Stomach (tissue), 9 donors: ENCODE results near the gene TNRC6A. TPM values are rescaled to one million over a fixed set of nuclear protein-coding genes. Genes with fewer than 3 reads are reported as not detected.

Experiments
- DNase-seq, 2 donors: peaks; one replicate each; pipeline versions ENCODE4 v3.0.0 to v3.0.0-alpha.2; 2013 to 2019
- H3K27ac ChIP-seq, 5 donors: fragments of 200-600 bp in 4 of 5; sonication (generic) in 4 of 5; one replicate each; pipeline ENCODE4 v1.5.1; 2013 to 2019; ENCODE audit warnings: mild to moderate bottlenecking in 1 of 5, moderate library complexity in 1 of 5
- H3K27me3 ChIP-seq, 3 donors: fragments of 200-600 bp; sonication (generic); one replicate each; pipeline ENCODE4 v1.5.1; 2017 to 2019; ENCODE audit warnings: mixed run types in 1 of 3
- H3K36me3 ChIP-seq, 4 donors: fragments of 200-600 bp; sonication (generic); 1 replicate in 3 of 4; 2 replicates in 1 of 4; pipeline ENCODE4 v1.5.1; 2016 to 2019
- H3K4me1 ChIP-seq, 4 donors: fragments of 200-600 bp; sonication (generic); one replicate each; pipeline ENCODE4 v1.5.1; 2016 to 2019
- H3K4me3 ChIP-seq, 4 donors: fragments of 200-600 bp; sonication (generic) in 3 of 4; one replicate each; pipeline ENCODE4 v1.5.1; 2016 to 2019; ENCODE audit warnings: mild to moderate bottlenecking in 1 of 4
- H3K9me3 ChIP-seq, 4 donors: fragments of 200-600 bp; sonication (generic); one replicate each; pipeline ENCODE4 v1.5.1; 2016 to 2019
- CTCF ChIP-seq, 7 experiments: fragments of 450-650 bp in 4 of 7; fragments of 200-600 bp in 3 of 7; sonication (generic) in 3 of 7; IDR thresholded peaks; one replicate each; pipeline ENCODE4 v1.5.1; 2016 to 2019; ENCODE audit warnings: antibody characterized with exemption in 7 of 7, control low read depth in 2 of 7, mild to moderate bottlenecking in 1 of 7
- EP300 ChIP-seq: sonication (generic); formaldehyde crosslinking; IDR thresholded peaks from one replicate; pipeline ENCODE4 v1.6.1; 2017; ENCODE audit warnings: antibody characterized with exemption
- POLR2A ChIP-seq, 4 donors: fragments of 450-650 bp; IDR thresholded peaks; one replicate each; pipeline ENCODE4 v1.6.1; 2016; ENCODE audit warnings: antibody characterized with exemption in 4 of 4, control low read depth in 2 of 4, mild to moderate bottlenecking in 1 of 4, moderate library complexity in 1 of 4
- POLR2AphosphoS5 ChIP-seq, 3 donors: sonication (generic); formaldehyde crosslinking; IDR thresholded peaks; one replicate each; pipeline ENCODE4 v1.6.1; 2016; ENCODE audit warnings: antibody characterized with exemption in 3 of 3
- WGBS, 5 donors: extraction: QIAGEN DNeasy Blood & Tissue Kit in 3 of 5; methylation state at CpG; one replicate each; pipeline versions ENCODE4 v1.1.5 to v1.1.7; 2013 to 2018; 5-methylcytosine and 5-hydroxymethylcytosine counted together
- intact Hi-C: fragments of 100-400 bp; cut with DNase I; formaldehyde crosslinking; loops from one replicate; pipeline ENCODE4 v1.15.1; 2023; ENCODE audit warnings: low total_unique reads
- polyA plus RNA-seq, 3 donors: library from polyadenylated mRNA; stranded (reverse); fragments of 200-250 nt; gene quantifications; one replicate each; pipeline ENCODE4 v1.2.3, GENCODE V29; 2013
- total RNA-seq, 5 donors: library from RNA; depleted of rRNA; stranded (reverse); fragments of >200 nt; gene quantifications; one replicate each; pipeline versions ENCODE4 v1.1.0 to v1.2.3, GENCODE V29; 2014 to 2016
- donor health status: healthy with polysubstance abuse.
- donor health status: Bipolar disorder and iron deficiency.
- donor health status: healthy.

TNRC6A gene
- total and polyA plus RNA-seq, 8 donors = 6.8 to 59.6 (median 41.3) TPM

- no peak for DNase-seq
- H3K9me3 ChIP-seq = no peaks in the 10 kb centered on the region
- H3K4me3 ChIP-seq = no peak overlapping the region
- H3K27me3 ChIP-seq = no peaks in the 10 kb centered on the region
- no peak overlapping the region for H3K27ac ChIP-seq
- TF ChIP-seq POLR2AphosphoS5 (IDR thresholded peaks at IDR 0.05) (no peak), EP300 (no peak), CTCF (IDR thresholded peaks at IDR 0.05) (no peak), POLR2A (IDR thresholded peaks at IDR 0.05) (no peak)
- peaks cover 8 to 16% (median 14%) of the 10 kb centered on the region in 4 donors for H3K4me1 ChIP-seq
- peaks cover 0 to 15% (median 5%) of the 10 kb centered on the region in 4 donors for H3K36me3 ChIP-seq
- intact Hi-C loops = no loop called here
- WGBS, 5 donors = 70 to 96% (median 95%) methylated on average over 6 of the region's 6 CpGs
Measured at GRCh38 chr16:24836836-24837235, 107.4 kb downstream of the TNRC6A start.

- no peaks in the 10 kb centered on the region for H3K9me3 ChIP-seq
- H3K27ac ChIP-seq = no peak overlapping the region
- peaks cover 0 to 11% (median 4%) of the 10 kb centered on the region in 4 donors for H3K36me3 ChIP-seq
- no peak for DNase-seq
- no peaks in the 10 kb centered on the region for H3K27me3 ChIP-seq
- intact Hi-C loops = no loop called here
- no peak overlapping the region for H3K4me3 ChIP-seq
- H3K4me1 ChIP-seq = peaks cover 8 to 16% (median 14%) of the 10 kb centered on the region in 4 donors
- TF ChIP-seq EP300 = no peak
- TF ChIP-seq POLR2A (IDR thresholded peaks at IDR 0.05) = no peak
- TF ChIP-seq CTCF (IDR thresholded peaks at IDR 0.05) = no peak
- TF ChIP-seq POLR2AphosphoS5 (IDR thresholded peaks at IDR 0.05) = no peak
- 79 to 93% (median 87%) methylated on average over 9 of the region's 9 CpGs for WGBS, 5 donors
Measured at GRCh38 chr16:24837969-24838368, 108.5 kb downstream of the TNRC6A start.

GRCh38 chr16:24838554-24839266, 109.3 kb downstream of the TNRC6A start:
- intact Hi-C loops = no loop called here
- Histone ChIP-seq H3K36me3 (peaks cover 0 to 9% (median 2%) of the 10 kb centered on the region in 4 donors), H3K27ac (peak overlapping the region in 4 of 5 donors; percentile 23 to 49 (median 46)), H3K27me3 (no peaks in the 10 kb centered on the region), H3K4me1 (peaks cover 8 to 16% (median 14%) of the 10 kb centered on the region in 4 donors), H3K4me3 (no peak overlapping the region), H3K9me3 (no peaks in the 10 kb centered on the region)
- TF ChIP-seq CTCF (IDR thresholded peaks at IDR 0.05) = no peak
- TF ChIP-seq POLR2AphosphoS5 (IDR thresholded peaks at IDR 0.05) = peak in 1 of 3 donors; percentile 58
- no peak for TF ChIP-seq POLR2A (IDR thresholded peaks at IDR 0.05)
- WGBS, 5 donors = 8 to 17% (median 13%) methylated on average over 5 of the region's 5 CpGs
- DNase-seq = peak in 1 of 2 donors; percentile 55

GRCh38 chr16:24839347-24839972, 110.0 kb downstream of the TNRC6A start:
- intact Hi-C loops = no loop called here
- Histone ChIP-seq H3K27ac (peak overlapping the region in 3 of 5 donors; percentile 45 to 49 (median 47)), H3K4me1 (peaks cover 8 to 16% (median 14%) of the 10 kb centered on the region in 4 donors), H3K4me3 (no peak overlapping the region), H3K9me3 (no peaks in the 10 kb centered on the region), H3K36me3 (peaks cover 0 to 8% (median 2%) of the 10 kb centered on the region in 4 donors), H3K27me3 (no peaks in the 10 kb centered on the region)
- TF ChIP-seq POLR2AphosphoS5 (IDR thresholded peaks at IDR 0.05) (no peak), EP300 (no peak), POLR2A (IDR thresholded peaks at IDR 0.05) (no peak), CTCF (IDR thresholded peaks at IDR 0.05) (no peak)
- 53 to 67% (median 61%) methylated on average over 7 of the region's 7 CpGs for WGBS, 5 donors
- no peak for DNase-seq
